ENCODE data around the gene CNIH1.

- TF ChIP-seq TAF1 (CRISPR knock-in tag; IDR thresholded peaks at IDR 0.05) (no peak), SUZ12 (IDR thresholded peaks at IDR 0.05; ENCODE audit: low read depth, low read length) (no peak), MED1 (CRISPR knock-in tag; IDR thresholded peaks at IDR 0.05) (no peak), ZNF430 (CRISPR knock-in tag; IDR thresholded peaks at IDR 0.05) (no peak), MAFF (IDR thresholded peaks at IDR 0.05; ENCODE audit: low read depth, low read length) (no peak), ZBTB38 (CRISPR knock-in tag; IDR thresholded peaks at IDR 0.05) (no peak), CTCF (CRISPR knock-in tag; IDR thresholded peaks at IDR 0.05) (no peak), CEBPZ (IDR thresholded peaks at IDR 0.05; ENCODE audit: low read length) (no peak), KMT2B (CRISPR knock-in tag; IDR thresholded peaks at IDR 0.05) (no peak), POLR2AphosphoS5 (IDR thresholded peaks at IDR 0.05; ENCODE audit: low read depth, low read length) (no peak), RXRA (CRISPR knock-in tag; IDR thresholded peaks at IDR 0.05) (no peak)
These were observed 57.3 kb downstream of the CNIH1 start for GRCh38 chr14:54383835-54384234.

Data from HepG2 (cell line).